ENCODE measurements around the gene PPP3R1. TPM values are rescaled to one million over a fixed set of nuclear protein-coding genes. Genes with fewer than 3 reads are reported as not detected.

Gene PPP3R1
- total RNA-seq, 1 experiment from 2014 or later, result 70.9 TPM

- Mint-ChIP-seq H3K27me3 (ENCODE audit: insufficient read depth, unreplicated experiment) (no peaks in the 10 kb centered on the region), H3K9me3 (ENCODE audit: unreplicated experiment) (no peaks in the 10 kb centered on the region), H3K4me3 (ENCODE audit: unreplicated experiment) (peak overlapping the region; percentile 92), H3K4me1 (ENCODE audit: low read depth, unreplicated experiment) (peaks cover 14% of the 10 kb centered on the region), H3K36me3 (ENCODE audit: insufficient read depth, unreplicated experiment) (peaks cover 23% of the 10 kb centered on the region), H3K27ac (ENCODE audit: unreplicated experiment) (peak overlapping the region; percentile 97)
- H3K36me3 ChIP-seq (ENCODE audit: control insufficient read depth, insufficient read depth, low read length), result no peaks in the 10 kb centered on the region
- no peaks in the 10 kb centered on the region for H3K9me3 ChIP-seq
- DNase-seq, result peak in 1 of 2 experiments; percentile 42
- ChIA-PET POLR2A (interaction anchor here (0.8 to 1.7 kb wide), 4 partner anchors 27 to 94 kb away, joined by 3 to 9 read pairs (median 4); partner anchors contain the start of gene PNO1), CTCF (interaction anchor here (0.5 to 1.8 kb wide), 4 partner anchors 26 to 130 kb away, joined by 3 to 4 read pairs (median 4); no protein-coding TSS in a partner anchor)
- BruUV-seq (replicated peaks), result no TSS peak
- H3K27me3 ChIP-seq (replicated peaks; ENCODE audit: control insufficient read depth, insufficient read depth, low read length), result no peaks in the 10 kb centered on the region
- H3K4me1 ChIP-seq, result 0 out of 2 replicates have a peak, but pooled peaks cover 17% of the 10 kb centered on the region
- peak overlapping the region; percentile 99 for H3K4me3 ChIP-seq (ENCODE audit: low read depth, low read length)
- intact Hi-C loops (cut with micrococcal nuclease; ENCODE audit: unreplicated experiment), result loop anchor here (1.0 to 5.0 kb wide), 3 partner anchors 17 to 95 kb away; partner anchors contain the start of gene PNO1
- no peak for TF ChIP-seq CTCF (IDR thresholded peaks at IDR 0.05; ENCODE audit: insufficient read depth in 1 of 2, low read depth in 1 of 2, low read length in 1 of 2, severe bottlenecking in 1 of 2, unreplicated experiment in 1 of 2)
Observed at GRCh38 chr2:68251855-68252399, 405 bp downstream of the PPP3R1 start.

- Histone ChIP-seq H3K27me3 (replicated peaks; ENCODE audit: control insufficient read depth, insufficient read depth, low read length) (no peaks in the 10 kb centered on the region), H3K4me3 (ENCODE audit: low read depth, low read length) (peak overlapping the region; percentile 99), H3K36me3 (ENCODE audit: control insufficient read depth, insufficient read depth, low read length) (no peaks in the 10 kb centered on the region), H3K4me1 (0 out of 2 replicates have a peak, but pooled peaks cover 17% of the 10 kb centered on the region), H3K9me3 (no peaks in the 10 kb centered on the region)
- BruUV-seq (replicated peaks), result no TSS peak
- POLR2A ChIA-PET, result no interaction called here
- CTCF ChIA-PET, result interaction anchor here (1.2 kb wide), 1 partner anchor 26 kb away, joined by 4 read pairs; no protein-coding TSS in a partner anchor
- intact Hi-C loops (cut with micrococcal nuclease; ENCODE audit: unreplicated experiment), result loop anchor here (2.0 to 5.0 kb wide), 2 partner anchors 17 to 54 kb away; no protein-coding TSS in a partner anchor
- Mint-ChIP-seq H3K4me3 (ENCODE audit: unreplicated experiment) (peak overlapping the region; percentile 92), H3K36me3 (ENCODE audit: insufficient read depth, unreplicated experiment) (peaks cover 23% of the 10 kb centered on the region), H3K4me1 (ENCODE audit: low read depth, unreplicated experiment) (peaks cover 14% of the 10 kb centered on the region), H3K27ac (ENCODE audit: unreplicated experiment) (peak overlapping the region; percentile 97), H3K9me3 (ENCODE audit: unreplicated experiment) (no peaks in the 10 kb centered on the region), H3K27me3 (ENCODE audit: insufficient read depth, unreplicated experiment) (no peaks in the 10 kb centered on the region)
- TF ChIP-seq CTCF (IDR thresholded peaks at IDR 0.05; ENCODE audit: insufficient read depth in 1 of 2, low read depth in 1 of 2, low read length in 1 of 2, severe bottlenecking in 1 of 2, unreplicated experiment in 1 of 2), result peak; percentile 64 to 72
- DNase-seq, result peak; percentile 79 to 80
Observed at GRCh38 chr2:68251187-68251854, 1.0 kb downstream of the PPP3R1 start.

- ChIA-PET POLR2A (interaction anchor here (0.7 kb wide), 1 partner anchor 37 kb away, joined by 3 read pairs; no protein-coding TSS in a partner anchor), CTCF (interaction anchor here (0.7 to 1.2 kb wide), 2 partner anchors 25 to 54 kb away, joined by 3 to 4 read pairs; no protein-coding TSS in a partner anchor)
- no peak for DNase-seq
- peak overlapping the region; percentile 99 for H3K4me3 ChIP-seq (ENCODE audit: low read depth, low read length)
- H3K4me1 Mint-ChIP-seq (ENCODE audit: low read depth, unreplicated experiment), result peaks cover 14% of the 10 kb centered on the region
- TSS peak; percentile 35 for BruUV-seq (replicated peaks)
- intact Hi-C loops (cut with micrococcal nuclease; ENCODE audit: unreplicated experiment), result loop anchor here (2.0 to 5.0 kb wide), 2 partner anchors 16 to 53 kb away; no protein-coding TSS in a partner anchor
- no peaks in the 10 kb centered on the region for H3K9me3 Mint-ChIP-seq (ENCODE audit: unreplicated experiment)
- no peaks in the 10 kb centered on the region for H3K27me3 Mint-ChIP-seq (ENCODE audit: insufficient read depth, unreplicated experiment)
- H3K36me3 ChIP-seq (ENCODE audit: control insufficient read depth, insufficient read depth, low read length), result no peaks in the 10 kb centered on the region
- no peaks in the 10 kb centered on the region for H3K27me3 ChIP-seq (replicated peaks; ENCODE audit: control insufficient read depth, insufficient read depth, low read length)
- H3K4me1 ChIP-seq, result 0 out of 2 replicates have a peak, but pooled peaks cover 17% of the 10 kb centered on the region
- H3K4me3 Mint-ChIP-seq (ENCODE audit: unreplicated experiment), result peak overlapping the region; percentile 92
- no peaks in the 10 kb centered on the region for H3K9me3 ChIP-seq
- peak overlapping the region; percentile 97 for H3K27ac Mint-ChIP-seq (ENCODE audit: unreplicated experiment)
- peaks cover 23% of the 10 kb centered on the region for H3K36me3 Mint-ChIP-seq (ENCODE audit: insufficient read depth, unreplicated experiment)
- TF ChIP-seq CTCF (IDR thresholded peaks at IDR 0.05; ENCODE audit: insufficient read depth in 1 of 2, low read depth in 1 of 2, low read length in 1 of 2, severe bottlenecking in 1 of 2, unreplicated experiment in 1 of 2), result no peak
Observed at GRCh38 chr2:68250652-68251186, 1.6 kb downstream of the PPP3R1 start.
